HG03521 (cell line): ENCODE measurements around the gene PLXNA2.

Experiments used
- ATAC-seq: cut with Tn5 transposase; IDR thresholded peaks from one replicate; pipeline ENCODE4 v1.9.1; 2021; ENCODE audit warnings: mild to moderate bottlenecking, moderate library complexity; ENCODE audit not compliant: unreplicated experiment

PLXNA2 gene

DNA sequence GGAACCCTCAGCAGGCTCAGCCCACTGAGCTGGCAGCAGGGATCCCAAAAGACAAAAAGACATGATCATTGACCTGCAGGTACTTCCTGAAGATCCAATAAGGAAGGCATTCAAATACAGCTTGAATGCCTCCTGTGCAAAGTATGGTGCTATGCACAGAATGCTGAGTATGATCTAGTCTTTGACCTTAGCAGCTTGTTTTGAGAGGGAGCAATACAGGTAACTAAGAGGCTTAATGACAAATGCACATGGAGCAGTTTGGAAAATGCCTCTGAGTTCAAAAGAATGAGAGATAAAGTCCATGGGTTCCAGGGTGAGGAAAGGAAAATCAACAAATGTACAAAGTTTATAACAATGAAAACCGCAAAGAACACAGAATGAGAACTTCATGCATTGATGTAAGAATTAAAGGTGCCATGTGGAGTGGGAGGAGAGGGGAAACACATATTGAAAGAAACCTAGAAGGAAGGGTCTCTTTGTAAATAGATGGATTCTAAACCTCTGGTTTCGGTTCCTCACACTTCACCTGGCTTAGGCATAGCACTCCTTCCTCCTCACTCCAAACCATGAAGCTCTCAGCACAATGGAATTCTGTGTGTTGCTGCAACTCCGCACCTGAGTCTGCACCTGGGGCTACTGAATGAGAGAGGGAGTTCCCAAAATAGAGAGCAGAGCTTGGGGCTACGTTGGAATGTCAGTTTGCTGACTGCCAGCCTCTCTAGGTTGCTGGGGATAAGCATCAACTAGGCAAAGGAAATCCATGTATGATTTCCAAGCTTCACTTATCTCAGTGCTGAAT is 77.6 kb downstream of the PLXNA2 start:
- no peak for ATAC-seq

DNA sequence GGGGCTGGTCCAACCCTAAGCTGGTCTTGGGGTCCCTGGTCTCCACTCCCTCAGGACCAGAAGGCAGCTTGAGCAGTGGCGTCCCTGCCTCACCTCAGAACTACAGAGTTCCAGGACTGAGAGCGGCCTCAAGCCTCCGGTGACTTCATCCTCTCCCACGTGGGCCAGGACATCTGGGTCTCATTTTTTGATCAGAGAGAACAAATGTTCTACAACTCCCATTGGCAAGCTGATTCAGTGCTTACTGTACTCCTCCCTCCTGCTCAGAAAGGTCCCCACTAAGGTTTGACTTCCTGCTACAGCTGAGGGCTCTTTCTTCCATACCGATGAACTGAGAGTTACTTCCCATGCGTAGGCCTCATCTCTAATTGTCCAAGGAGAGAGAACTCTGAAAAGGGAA is 78.5 kb downstream of the PLXNA2 start:
- ATAC-seq = no peak

DNA sequence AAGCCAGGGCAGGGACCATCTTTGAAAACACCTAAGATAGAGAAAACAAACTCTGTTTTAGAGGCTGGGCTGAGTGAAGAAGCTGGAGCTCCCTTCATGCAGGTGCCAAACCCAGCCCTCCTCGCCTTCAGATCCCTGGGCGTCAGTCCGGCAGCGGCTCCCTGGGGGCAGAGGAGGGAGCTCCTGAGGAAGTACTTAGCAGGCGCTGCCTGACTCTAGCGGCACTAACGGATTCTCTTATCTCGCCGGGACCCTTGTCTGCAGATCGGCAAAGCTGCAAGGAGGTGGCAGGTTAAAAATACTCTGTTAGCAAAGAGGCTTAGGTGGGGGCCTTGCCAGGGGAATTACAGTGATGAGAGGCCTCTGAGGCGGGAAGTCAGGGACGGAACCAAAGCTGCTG is 79.6 kb downstream of the PLXNA2 start:
- ATAC-seq = no peak

DNA sequence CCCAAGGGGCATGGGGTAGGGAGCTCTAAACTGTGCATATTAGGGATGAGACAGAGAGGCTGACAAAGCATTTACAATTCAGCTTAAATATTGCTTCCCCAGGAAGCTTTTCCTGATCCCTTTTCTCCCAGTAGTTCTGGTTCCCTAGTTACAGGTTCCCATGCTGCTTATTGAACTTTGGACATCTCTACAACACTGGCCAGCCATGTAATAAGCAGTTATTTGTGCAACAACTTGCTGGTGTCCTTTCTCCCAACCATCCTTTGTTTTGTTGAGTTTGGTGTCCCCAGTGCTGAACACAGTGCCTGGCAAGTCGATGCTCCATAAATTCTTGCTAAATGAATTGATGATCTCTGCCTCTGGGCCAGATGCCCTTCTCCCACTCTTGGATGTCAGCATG is 80.6 kb downstream of the PLXNA2 start:
- no peak for ATAC-seq

DNA sequence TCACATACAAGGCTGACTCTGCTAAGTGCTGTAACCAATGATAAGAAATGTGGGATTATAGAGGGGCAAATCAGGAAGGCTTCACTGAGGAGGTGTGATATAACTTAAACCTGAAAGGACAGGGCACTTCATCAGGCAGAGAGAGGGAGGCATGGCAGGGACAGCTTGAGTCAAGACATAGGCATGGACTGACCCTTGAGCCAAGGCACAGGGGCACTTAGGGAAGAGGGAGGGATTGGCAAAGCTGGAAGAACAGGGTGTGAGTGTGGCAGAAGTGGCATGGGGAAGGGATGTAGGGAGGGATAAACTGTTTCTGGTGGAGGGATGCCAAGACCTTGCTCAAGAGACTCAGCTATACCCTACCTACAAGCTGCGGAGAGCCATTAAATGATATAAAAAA is 81.3 kb downstream of the PLXNA2 start:
- ATAC-seq = no peak

DNA sequence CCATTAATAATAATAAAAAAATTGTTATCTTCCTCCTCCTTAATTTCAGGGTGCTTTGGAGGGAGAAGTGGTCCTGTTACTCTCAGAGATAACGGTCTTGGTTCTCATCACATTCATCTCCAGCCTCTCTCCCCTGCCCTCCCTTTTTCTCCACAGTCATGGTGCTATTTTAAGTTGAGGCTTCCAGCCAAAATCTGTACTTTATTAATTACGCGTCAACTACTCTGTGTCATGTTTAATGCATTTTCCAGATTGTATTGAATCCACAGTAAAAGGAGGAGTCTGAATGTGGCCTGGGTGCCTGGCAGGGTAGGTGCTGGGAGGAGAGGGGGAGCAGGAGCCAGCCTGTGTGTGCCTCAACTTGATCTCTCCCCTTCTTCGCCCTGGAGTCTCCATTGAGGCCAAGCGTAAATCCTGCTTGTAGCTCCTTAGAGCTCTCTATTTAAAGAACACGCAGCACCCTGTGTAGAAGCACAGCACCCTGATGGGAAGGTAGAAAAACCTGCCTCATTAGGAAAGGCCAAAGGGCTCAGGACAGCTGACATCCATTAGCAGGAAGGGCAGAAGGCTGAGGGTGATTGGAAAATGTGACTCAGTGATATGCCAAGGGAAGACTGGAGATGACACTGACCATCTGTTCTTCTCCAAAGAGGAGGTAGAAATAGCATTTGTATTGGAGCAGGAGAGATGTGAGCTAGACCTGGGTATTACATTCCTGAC is 82.4 kb downstream of the PLXNA2 start:
- no peak for ATAC-seq

DNA sequence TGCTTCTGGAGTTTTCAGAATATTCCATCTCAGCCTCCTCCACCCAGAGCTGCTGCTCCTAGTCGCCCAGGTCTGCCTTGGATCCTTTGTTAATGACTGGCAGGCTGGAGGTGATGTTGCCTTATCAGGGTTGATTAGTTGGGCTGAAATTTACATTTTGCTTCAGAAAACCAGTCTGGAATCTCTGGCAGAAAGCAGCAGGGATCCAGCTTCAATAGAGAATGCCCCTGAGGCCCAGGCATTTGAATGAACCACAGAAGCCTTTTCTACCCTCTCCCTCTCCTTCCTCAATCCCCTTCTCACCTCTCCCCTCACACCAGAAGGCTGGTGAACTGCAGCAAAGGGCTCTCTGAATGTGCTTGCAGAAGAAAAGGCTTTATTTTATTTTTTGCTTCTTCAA is 83.2 kb downstream of the PLXNA2 start:
- no peak for ATAC-seq

DNA sequence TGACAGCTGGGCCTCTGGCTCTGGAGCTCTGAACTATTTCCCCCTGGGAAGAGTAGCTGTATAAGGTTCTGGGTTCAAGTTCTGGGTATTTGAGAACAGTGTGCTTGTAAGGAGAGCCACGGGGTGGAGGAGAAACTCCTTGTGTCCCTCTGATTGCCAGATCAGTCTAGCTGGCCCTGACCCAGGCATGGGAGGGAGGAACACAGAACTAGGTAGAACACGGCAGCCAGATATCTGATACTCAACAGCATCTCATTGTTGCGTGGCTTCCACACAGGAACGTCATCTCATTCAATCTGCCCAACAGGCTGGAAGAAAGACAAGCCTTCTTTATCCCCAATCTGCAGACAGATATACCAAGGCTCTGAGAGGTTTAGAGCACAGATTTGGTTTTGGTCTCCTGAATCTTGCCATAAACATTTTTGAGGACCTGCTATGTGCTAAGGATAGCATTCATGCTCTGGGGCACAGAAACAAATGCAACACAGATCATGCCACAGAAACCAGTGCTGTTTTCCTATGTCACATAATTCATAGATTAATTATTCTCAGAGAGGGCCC is 83.8 kb downstream of the PLXNA2 start:
- no peak for ATAC-seq

DNA sequence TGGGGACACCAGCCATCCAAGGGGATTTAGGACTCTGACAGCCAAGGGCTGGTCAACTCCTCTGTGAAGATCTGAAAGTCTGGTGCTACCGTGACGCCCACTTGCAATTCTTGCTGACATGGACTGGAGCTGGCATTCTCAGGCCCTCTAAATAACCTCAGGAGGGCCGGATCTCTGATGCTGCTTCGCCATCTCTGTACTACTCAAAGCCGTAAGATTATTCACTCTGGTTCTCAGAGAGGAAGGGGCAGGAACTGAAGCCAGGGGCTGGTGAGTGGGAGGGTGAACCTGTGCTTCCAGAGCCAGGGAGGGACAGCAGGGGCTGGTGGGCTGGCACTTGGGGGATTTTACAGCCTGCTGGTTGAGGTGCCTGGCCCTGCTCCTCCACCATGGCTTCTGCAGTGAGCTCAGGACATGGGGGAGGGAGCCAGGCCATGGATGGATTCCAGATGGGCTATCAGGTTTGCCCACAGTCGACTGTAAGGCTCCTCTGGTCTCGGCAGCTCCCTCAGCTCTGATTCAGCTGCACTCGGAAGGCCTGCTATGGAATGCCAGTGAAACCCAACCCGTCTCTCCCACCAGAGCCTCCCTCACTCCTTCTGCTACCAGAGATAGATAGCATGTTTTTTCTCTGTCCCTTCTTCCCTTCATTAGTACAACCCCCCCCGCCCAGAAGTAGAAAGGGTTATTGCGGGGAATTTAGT is 84.5 kb downstream of the PLXNA2 start:
- ATAC-seq = no peak

DNA sequence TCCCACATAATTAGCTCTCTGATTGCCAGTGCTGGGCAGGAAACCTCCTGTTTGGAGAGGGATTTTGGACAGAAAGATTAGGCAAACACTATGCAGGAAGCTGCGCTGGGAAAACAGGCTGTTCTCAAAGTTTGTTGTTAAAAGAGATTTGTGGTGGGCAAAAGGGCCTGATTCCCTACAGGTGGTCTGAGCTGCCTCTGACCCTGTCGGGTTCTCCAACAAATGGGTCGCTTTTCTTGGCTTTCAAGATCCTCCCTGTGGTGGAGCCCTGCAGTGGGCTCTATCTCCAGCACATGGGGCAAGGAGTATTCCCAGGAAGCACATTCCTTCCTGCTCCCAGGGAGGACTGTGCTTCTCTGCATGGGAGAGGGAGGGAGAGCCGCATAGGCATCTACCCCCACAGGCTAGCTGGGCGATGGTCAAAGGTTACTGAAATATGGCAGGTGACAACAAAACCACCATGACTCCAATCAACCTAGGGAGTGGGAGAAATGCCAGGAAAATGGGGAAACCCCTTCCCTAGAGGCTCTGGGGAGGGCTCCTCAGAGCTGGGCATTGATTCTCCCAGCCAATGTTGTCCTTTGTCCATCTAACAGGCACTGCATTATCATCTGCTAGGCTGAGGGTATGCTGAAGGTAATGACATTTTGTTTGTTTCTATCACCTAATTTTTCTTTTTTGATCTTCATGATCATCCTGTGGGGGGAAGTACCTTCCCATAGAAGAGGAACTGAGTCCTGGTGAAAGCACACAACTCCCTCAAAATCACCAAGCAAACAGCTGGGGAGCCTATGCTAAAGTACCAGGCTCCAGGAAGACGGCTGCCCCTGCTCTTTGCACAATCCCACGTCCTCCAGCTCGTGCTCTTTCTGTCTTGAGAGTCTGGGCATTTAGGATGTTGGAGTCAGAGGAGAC is 85.3 kb downstream of the PLXNA2 start:
- no peak for ATAC-seq

DNA sequence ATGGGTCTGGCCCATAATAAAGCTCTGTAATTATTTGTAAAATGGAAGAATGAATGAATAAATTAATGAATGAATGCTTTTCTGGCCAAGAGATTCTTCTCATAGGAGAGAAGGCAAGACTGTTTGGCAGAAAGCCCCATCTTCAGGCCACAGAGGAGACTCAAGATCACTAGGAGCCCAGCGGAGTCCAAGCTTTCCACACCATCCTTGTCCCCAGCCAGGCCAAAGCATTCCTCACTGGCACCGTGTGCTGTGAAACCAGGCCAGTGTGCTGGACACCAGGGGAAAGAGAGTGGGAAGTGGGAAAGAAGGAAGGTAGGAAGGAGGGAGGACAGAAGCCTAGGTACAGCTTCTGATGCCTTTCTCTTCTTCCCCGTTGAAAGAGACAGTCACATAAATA is 86.4 kb downstream of the PLXNA2 start:
- no peak for ATAC-seq

DNA sequence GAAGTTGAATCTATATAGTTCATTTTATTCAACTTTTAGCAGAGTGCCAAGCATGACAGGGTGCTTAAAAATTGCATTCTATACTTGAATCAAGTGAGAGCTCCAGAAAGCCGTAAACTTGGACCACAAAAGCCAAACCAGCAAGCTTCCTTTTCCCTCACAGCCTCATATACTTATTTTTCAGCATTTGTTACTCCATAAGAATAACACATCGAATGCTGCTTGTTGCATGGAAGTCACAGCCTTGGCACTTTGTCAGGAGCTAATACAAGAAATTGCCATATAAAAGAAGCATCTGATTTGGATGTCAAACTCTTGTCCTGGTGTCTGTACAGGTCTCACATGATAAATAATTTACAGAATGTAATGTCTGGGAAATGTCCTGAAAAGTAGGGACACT is 87.4 kb downstream of the PLXNA2 start:
- ATAC-seq = no peak

DNA sequence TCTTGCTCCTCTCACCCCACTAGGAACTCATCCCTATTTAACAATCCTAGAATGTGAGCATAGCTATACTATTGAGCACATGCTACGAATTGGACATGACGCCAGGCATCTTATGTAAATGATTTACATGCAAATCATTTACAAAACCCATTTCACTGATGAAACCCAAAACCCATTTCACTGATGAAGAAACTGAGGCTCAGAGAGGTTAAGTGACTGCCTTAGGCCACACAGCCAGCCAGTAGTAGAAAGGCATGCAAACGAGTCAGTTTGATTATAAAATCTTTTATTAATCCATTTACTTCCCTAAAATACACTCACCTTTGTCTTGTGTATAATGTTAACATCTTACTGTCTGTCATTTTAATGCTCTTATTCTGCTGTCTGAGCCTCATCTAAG is 87.9 kb downstream of the PLXNA2 start:
- no peak for ATAC-seq

DNA sequence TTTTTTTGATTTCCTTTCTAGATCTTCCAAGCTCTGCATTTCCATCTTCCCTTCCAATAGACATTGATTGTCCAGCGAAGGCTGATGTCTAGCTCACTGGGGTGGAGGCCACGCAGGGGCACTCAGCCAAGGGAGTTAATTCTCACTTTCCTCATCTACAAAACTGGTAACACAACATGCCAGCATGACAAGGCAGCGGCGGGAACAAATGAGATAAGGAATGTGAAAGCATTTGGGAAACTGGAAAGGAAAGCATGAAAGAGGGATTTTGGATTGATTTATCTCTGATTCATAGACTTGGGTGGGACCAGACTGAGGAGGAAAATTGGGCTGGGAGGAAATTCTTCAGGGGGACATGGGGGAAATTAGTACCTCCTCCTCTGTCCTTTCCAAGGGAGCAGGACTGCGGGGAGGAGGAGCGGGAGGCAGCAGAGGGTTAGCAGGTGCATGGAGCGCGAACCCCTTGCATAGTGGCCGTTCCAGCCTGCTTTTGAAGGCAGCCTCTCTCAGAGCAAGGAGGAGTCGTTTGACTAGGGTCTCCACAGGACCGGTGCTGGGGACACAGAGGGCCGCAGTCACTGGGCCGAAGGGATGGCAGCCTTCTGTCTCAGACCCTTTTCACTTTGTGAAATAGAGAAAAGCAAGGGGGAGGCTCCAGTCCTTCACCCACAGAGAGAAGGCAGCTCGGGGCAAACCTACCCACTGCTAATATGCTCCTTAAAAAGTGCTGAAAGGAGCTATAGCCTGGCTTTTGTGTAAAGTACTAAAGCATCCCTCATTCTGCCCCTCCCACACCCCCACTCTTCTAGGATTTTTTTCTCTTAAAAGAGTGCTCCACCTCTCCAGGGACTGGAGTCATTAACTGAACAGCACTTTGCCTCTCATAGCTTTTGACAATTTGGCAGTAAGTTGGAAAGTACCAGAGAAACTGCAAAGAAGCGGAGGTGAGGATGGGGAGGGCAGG is 89.2 kb downstream of the PLXNA2 start:
- ATAC-seq = no peak

DNA sequence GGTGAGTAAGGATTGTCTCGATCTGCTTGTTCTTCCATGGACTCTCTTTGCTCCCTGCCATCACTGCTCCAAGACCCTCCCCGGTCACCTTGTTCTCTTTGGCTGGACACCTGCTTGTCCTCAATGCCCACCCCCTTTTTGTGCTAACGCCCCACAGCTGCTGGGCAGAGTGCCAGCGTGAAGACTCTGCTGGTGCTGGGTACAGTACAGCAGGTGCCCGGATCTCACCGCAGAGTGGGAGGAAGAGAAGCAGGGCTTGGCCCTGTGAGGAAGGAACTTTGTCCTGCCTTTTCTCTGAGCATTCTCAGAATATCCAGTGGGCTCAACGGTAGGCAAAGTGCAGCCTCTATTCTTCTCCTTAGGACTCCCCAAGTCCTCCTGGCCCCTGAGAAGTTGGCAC is 90.1 kb downstream of the PLXNA2 start:
- ATAC-seq = no peak

DNA sequence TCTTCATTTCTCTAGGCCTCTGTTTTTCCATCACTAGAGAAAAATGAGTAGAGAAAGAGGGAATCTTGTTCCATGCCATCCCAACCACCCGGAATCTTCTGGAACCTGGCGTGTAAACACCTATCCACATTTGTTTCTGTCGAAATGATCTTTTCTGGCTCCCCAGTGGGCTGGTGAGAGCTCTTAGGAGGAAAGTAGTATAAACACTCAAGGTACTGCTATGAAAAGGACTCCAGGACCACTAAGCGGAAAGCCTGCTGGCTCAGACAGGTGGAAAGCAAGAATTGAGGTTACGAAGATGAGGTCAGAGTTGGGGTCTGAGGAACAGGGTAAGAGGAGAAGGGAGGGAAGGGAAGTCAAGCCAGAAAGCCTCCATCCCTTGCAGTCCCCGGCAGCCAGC is 90.8 kb downstream of the PLXNA2 start:
- no peak for ATAC-seq

DNA sequence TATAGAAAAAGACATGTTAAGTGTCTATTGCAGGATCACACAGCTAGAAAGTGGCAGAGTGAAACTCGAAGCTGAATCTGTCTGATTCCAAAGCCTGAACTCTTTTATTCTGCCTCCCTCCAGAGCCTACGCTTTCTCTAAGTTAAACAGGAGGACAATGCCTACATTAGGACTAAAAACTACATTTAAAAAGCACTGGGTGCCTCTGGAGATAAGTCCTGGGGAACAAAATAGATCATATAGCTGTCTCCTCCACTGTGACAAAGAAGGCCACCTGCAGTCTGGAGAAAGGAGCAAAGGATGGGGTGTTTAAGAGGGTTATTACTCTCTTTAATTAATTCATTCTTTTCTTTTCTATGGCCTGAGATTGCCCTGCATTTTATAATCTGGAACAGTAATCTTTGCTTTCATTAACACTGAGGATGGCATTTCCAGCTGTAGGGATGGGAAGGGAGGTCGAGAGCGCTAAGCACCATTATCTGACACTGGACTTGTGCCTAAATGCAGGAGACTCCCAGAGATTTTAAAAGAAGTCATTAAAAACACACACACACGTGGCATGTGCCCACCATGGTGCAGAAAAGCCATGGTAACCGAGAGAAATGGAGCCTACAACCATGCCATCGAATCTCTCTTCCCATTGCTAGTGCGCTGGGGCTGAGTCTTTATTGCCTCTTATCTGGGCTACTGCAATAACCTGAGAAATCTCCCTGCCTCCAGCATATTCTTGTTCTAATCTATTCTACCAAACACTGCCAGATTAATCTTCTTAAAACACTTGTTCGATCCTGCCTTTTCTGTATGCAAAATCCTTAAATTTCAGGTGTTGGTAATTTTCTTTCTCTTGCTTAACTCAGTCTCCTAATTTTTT is 92.2 kb downstream of the PLXNA2 start:
- ATAC-seq = no peak

DNA sequence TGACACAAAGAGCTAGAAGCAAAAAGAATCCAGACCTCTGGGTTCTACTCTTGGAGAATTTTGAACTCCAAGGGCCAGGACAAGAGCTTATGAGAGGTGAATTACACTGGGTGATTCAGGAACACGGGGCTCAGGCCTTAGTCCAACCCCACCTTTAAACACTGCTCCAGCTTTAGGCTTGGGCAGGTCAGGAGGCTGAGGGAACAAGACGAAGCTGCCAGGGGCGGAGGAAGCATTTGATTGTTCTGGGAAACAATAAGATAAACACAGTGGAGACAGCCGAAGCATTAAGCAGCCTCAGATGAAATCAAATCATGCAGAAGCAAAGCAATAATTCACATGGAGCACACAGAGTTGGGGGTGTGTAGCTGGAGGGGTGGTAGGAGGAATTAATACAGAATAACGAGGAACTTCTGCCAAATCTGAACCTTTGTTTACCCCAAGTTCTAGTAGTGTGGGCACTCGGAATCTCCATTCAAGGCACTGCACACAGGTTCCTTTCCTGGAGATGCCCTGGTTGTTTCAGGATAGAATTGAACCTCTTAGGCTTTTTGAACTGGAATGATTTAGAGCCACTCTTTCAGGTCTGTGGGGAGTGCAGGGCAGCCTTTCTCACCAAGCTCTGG is 93.2 kb downstream of the PLXNA2 start:
- no peak for ATAC-seq
